D721Med (cell line): ENCODE measurements around the gene SLC16A1.

Experiments
- DNase-seq: peaks from one replicate; pipeline ENCODE4 v3.0.0; 2011; ENCODE audit warnings: low spot score; ENCODE audit not compliant: insufficient read length
- FAIRE-seq: peaks from 2 replicates; lab custom pipeline; 2011; peaks lifted over from hg19 to GRCh38; lab: Jason Lieb, UNC
- CTCF ChIP-seq: IDR thresholded peaks from 2 replicates; pipeline ENCODE4 v1.5.1; 2012; ENCODE audit warnings: mild to moderate bottlenecking, control low read depth; ENCODE audit not compliant: insufficient read depth; ENCODE audit errors: missing control alignments

SLC16A1 gene

GRCh38 chr1:112937070-112937469 is 18.9 kb downstream of the SLC16A1 start:
- no peak for FAIRE-seq
- no peak for TF ChIP-seq CTCF
- DNase-seq = no peak

GRCh38 chr1:112935461-112936111 is 20.4 kb downstream of the SLC16A1 start:
- FAIRE-seq = no peak
- TF ChIP-seq CTCF = no peak
- DNase-seq = no peak

- no peak for FAIRE-seq
- no peak for DNase-seq
- no peak for TF ChIP-seq CTCF
Measured at GRCh38 chr1:112934577-112934976, 21.4 kb downstream of the SLC16A1 start.

GRCh38 chr1:112933820-112934571 is 22.0 kb downstream of the SLC16A1 start:
- DNase-seq (no peak), FAIRE-seq (no peak)
- TF ChIP-seq CTCF = no peak

GRCh38 chr1:112929979-112930378 is 26.0 kb downstream of the SLC16A1 start:
- DNase-seq (no peak), FAIRE-seq (no peak)
- TF ChIP-seq CTCF = no peak

GRCh38 chr1:112927462-112927990 is 28.5 kb downstream of the SLC16A1 start:
- no peak for TF ChIP-seq CTCF
- DNase-seq (no peak), FAIRE-seq (no peak)

- TF ChIP-seq CTCF = no peak
- FAIRE-seq = no peak
Measured at GRCh38 chr1:112926858-112927257, 29.1 kb downstream of the SLC16A1 start.

More at GRCh38 chr1:112926858-112927257, 29.1 kb downstream of the SLC16A1 start:
- DNase-seq = no peak
